ENCODE measurements around the gene PHPT1.

Gene PHPT1

DNA sequence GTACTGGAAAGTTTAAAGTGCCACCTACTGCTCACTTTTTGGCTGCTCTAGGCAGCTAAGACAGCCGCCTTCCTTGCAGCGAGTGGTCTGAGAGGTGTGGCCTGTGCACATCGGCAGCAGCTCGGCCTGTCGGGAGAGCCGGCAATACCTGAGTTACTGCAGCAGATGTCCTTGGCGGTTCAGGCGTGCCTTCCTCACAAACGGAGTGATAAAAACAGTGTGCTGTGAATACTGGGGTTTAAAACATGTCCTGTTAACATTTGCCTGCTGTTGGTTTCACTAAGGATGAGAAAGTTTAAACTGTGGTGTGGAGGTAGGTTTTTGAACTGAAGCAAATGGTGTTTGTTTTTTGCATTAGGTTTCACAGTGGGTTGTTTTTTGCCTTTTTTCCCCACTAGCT is 50.0 kb downstream of the PHPT1 start:
- TF ChIP-seq, protein P1, sequence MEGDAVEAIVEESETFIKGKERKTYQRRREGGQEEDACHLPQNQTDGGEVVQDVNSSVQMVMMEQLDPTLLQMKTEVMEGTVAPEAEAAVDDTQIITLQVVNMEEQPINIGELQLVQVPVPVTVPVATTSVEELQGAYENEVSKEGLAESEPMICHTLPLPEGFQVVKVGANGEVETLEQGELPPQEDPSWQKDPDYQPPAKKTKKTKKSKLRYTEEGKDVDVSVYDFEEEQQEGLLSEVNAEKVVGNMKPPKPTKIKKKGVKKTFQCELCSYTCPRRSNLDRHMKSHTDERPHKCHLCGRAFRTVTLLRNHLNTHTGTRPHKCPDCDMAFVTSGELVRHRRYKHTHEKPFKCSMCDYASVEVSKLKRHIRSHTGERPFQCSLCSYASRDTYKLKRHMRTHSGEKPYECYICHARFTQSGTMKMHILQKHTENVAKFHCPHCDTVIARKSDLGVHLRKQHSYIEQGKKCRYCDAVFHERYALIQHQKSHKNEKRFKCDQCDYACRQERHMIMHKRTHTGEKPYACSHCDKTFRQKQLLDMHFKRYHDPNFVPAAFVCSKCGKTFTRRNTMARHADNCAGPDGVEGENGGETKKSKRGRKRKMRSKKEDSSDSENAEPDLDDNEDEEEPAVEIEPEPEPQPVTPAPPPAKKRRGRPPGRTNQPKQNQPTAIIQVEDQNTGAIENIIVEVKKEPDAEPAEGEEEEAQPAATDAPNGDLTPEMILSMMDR (IDR thresholded peaks at IDR 0.05; ENCODE audit: insufficient read depth, missing control alignments), result no peak
- FAIRE-seq (no peak), DNase-seq (ENCODE audit: insufficient read length, low spot score) (no peak)

DNA sequence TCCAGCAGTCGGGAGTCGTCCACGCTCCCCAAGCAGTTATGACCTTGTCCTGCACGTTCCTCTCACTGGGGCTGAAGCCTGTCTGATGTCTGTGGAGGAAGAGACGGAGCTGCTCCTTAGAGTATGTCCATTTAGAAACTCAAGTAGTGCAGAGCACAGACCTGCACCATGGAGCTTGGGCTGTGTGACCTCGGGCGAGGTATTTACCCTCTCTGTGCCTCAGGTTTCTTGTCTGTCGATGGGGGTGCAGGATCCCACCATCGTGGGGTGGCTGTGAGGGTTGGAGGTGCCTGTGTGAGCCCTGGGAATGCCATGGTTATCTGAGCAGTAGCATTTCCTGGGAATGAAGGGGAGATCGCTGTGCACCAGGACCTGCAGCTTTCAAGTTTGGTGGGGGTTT is 51.3 kb downstream of the PHPT1 start:
- no peak for FAIRE-seq
- TF ChIP-seq, protein P1 (IDR thresholded peaks at IDR 0.05; ENCODE audit: insufficient read depth, missing control alignments), result no peak
- no peak for DNase-seq (ENCODE audit: insufficient read length, low spot score)

Measured in D721Med (cell line).